Measurements from ENCODE around the gene EXOC1.

The EXOC1 gene

DNA sequence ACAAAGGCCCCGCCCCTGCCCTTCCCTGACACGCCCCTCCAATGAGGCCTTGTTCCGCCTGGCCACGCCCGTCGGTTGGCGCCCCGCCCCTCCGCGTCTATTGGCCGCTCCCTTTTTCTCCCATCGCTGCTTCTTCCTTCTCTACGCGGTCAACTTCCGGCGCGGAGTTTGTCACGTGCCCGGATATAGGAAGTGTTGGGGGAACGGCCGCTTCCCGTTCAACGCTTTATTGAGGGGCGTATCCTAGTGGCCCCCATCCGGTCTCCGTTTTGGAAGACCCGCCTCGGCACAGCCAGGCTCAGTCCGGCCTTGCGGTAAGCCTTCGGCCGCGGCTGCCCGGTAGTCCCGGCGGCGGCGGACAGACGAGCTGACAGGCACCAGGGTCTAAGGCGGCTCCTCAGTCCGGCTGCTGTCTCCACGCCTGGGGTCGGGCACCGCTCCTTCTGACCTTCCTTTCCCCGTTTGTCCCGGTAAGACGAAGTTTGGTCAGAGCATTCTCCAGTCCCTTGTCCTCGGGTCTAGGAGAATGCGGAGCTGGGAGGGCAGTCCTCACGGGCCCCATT is at the start of gene EXOC1:
EXOC1 (plus strand) TSS at position 165 of the 563 bp plus-strand sequence. CDS start 4,676 bp downstream, outside the sequence.
- H3K9ac ChIP-seq (ENCODE audit: low read length), result peak within 1 kb of the TSS; percentile 80
- H3K4me3 ChIP-seq (ENCODE audit: insufficient read depth, low read length, poor library complexity, severe bottlenecking), result peak within 1 kb of the TSS; percentile 96
- no peaks in the 10 kb centered on the region for H3F3A ChIP-seq (ENCODE audit: insufficient read depth)
- H3K27me3 ChIP-seq (ENCODE audit: low read length), result no peaks in the 10 kb centered on the region
- peak within 1 kb of the TSS; percentile 98 for H2AFZ ChIP-seq (ENCODE audit: low read depth, low read length, severe bottlenecking)
- no peak for TF ChIP-seq EZH2phosphoT487 (conservative IDR thresholded peaks at IDR 0.05; ENCODE audit: low read length)
- H3K27ac ChIP-seq (ENCODE audit: low read depth, low read length), result no peak within 1 kb of the TSS
- H3K36me3 ChIP-seq (ENCODE audit: low read length), result no peaks in the 10 kb centered on the region; the same call in 1 of the 2 replicates
- H3K79me2 ChIP-seq (ENCODE audit: insufficient read depth, low read length), result peaks cover 24% of the 10 kb centered on the region; the same call in 1 of the 2 replicates
- peak within 1 kb of the TSS; percentile 69 for H3K4me2 ChIP-seq (ENCODE audit: low read depth, low read length, poor library complexity, severe bottlenecking)
- no peaks in the 10 kb centered on the region for H4K20me1 ChIP-seq (ENCODE audit: low read depth, low read length)
- H3K9me3 ChIP-seq (ENCODE audit: insufficient read depth, low read length), result no peaks in the 10 kb centered on the region
- no peaks in the 10 kb centered on the region for H3K9me2 ChIP-seq (replicated peaks; ENCODE audit: insufficient read depth, low read length)

DNA sequence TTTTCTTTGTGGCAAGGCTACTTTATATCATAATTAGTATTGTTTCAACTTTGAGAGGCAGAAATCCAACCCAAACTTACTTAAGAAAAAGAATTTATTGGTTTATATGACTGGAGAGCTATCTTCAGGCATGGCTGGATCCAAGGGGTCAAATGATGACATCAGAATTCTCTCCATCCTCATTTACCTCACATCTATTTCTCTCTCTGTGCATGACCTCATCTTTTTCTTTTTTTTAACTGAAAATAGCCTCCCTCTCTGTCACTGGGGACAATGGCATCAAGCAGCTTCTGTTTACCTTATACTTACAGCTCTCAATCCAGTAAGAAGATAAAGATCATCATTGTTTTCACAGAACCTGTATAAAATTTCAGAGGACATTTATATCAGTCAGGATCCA is 45.9 kb upstream of the EXOC1 start:
- no peaks in the 10 kb centered on the region for H3K36me3 ChIP-seq (ENCODE audit: low read length)
- no peak overlapping the region for H3K27ac ChIP-seq (ENCODE audit: low read depth, low read length)
- H3K4me3 ChIP-seq (ENCODE audit: insufficient read depth, low read length, poor library complexity, severe bottlenecking), result no peak overlapping the region
- H3K27me3 ChIP-seq (ENCODE audit: low read length), result no peaks in the 10 kb centered on the region
- no peaks in the 10 kb centered on the region for H3K9me3 ChIP-seq (ENCODE audit: insufficient read depth, low read length)
- H3K9ac ChIP-seq (ENCODE audit: low read length), result no peak overlapping the region
- no peaks in the 10 kb centered on the region for H4K20me1 ChIP-seq (ENCODE audit: low read depth, low read length)
- H3F3A ChIP-seq (ENCODE audit: insufficient read depth), result no peaks in the 10 kb centered on the region
- no peak overlapping the region for H2AFZ ChIP-seq (ENCODE audit: low read depth, low read length, severe bottlenecking)
- TF ChIP-seq, protein P1, sequence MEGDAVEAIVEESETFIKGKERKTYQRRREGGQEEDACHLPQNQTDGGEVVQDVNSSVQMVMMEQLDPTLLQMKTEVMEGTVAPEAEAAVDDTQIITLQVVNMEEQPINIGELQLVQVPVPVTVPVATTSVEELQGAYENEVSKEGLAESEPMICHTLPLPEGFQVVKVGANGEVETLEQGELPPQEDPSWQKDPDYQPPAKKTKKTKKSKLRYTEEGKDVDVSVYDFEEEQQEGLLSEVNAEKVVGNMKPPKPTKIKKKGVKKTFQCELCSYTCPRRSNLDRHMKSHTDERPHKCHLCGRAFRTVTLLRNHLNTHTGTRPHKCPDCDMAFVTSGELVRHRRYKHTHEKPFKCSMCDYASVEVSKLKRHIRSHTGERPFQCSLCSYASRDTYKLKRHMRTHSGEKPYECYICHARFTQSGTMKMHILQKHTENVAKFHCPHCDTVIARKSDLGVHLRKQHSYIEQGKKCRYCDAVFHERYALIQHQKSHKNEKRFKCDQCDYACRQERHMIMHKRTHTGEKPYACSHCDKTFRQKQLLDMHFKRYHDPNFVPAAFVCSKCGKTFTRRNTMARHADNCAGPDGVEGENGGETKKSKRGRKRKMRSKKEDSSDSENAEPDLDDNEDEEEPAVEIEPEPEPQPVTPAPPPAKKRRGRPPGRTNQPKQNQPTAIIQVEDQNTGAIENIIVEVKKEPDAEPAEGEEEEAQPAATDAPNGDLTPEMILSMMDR (IDR thresholded peaks at IDR 0.05; ENCODE audit: insufficient read depth, low read length, poor library complexity, severe bottlenecking), result no peak
- no peak overlapping the region for H3K4me2 ChIP-seq (ENCODE audit: low read depth, low read length, poor library complexity, severe bottlenecking)
- no peaks in the 10 kb centered on the region for H3K9me2 ChIP-seq (replicated peaks; ENCODE audit: insufficient read depth, low read length)
- H3K79me2 ChIP-seq (ENCODE audit: insufficient read depth, low read length), result no peaks in the 10 kb centered on the region

DNA sequence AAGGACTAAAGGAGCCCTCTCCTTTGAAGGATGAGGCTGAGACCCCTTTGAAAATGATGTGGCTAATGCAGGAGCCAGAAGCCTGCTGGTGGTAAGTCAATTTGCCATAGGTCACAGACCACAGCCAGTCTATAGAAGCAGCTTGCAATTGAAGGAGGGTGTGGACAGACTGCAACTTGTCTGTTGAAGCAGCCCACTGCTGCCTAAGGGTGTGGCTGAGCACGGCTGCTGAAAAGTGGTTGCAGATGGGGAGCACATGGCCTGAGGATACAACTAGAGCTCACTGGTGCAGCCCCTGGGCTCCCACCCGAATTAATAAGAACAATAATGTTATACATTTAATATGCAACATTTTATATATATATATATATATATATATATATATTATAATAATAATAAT is 45.3 kb upstream of the EXOC1 start:
- TF ChIP-seq, protein P1 (IDR thresholded peaks at IDR 0.05; ENCODE audit: insufficient read depth, low read length, poor library complexity, severe bottlenecking), result no peak

GRCh38 chr4:55808632-55809031 is 44.8 kb upstream of the EXOC1 start:
- no peak overlapping the region for H3K9ac ChIP-seq (ENCODE audit: low read length)
- H4K20me1 ChIP-seq (ENCODE audit: low read depth, low read length), result no peaks in the 10 kb centered on the region
- H3K79me2 ChIP-seq (ENCODE audit: insufficient read depth, low read length), result no peaks in the 10 kb centered on the region
- H3K27ac ChIP-seq (ENCODE audit: low read depth, low read length), result no peak overlapping the region
- H3K9me2 ChIP-seq (replicated peaks; ENCODE audit: insufficient read depth, low read length), result no peaks in the 10 kb centered on the region
- no peaks in the 10 kb centered on the region for H3K36me3 ChIP-seq (ENCODE audit: low read length)
- no peaks in the 10 kb centered on the region for H3F3A ChIP-seq (ENCODE audit: insufficient read depth)
- H3K9me3 ChIP-seq (ENCODE audit: insufficient read depth, low read length), result no peaks in the 10 kb centered on the region
- H3K4me2 ChIP-seq (ENCODE audit: low read depth, low read length, poor library complexity, severe bottlenecking), result no peak overlapping the region
- no peak overlapping the region for H3K4me3 ChIP-seq (ENCODE audit: insufficient read depth, low read length, poor library complexity, severe bottlenecking)
- H3K27me3 ChIP-seq (ENCODE audit: low read length), result no peaks in the 10 kb centered on the region
- TF ChIP-seq, protein P1 (IDR thresholded peaks at IDR 0.05; ENCODE audit: insufficient read depth, low read length, poor library complexity, severe bottlenecking), result no peak
- TF ChIP-seq EZH2phosphoT487 (conservative IDR thresholded peaks at IDR 0.05; ENCODE audit: low read length), result no peak
- H2AFZ ChIP-seq (ENCODE audit: low read depth, low read length, severe bottlenecking), result no peak overlapping the region

More for the DNA sequence above, 45.3 kb upstream of the EXOC1 start:
- H2AFZ ChIP-seq (ENCODE audit: low read depth, low read length, severe bottlenecking), result no peak overlapping the region
- H3F3A ChIP-seq (ENCODE audit: insufficient read depth), result no peaks in the 10 kb centered on the region
- H3K9me2 ChIP-seq (replicated peaks; ENCODE audit: insufficient read depth, low read length), result no peaks in the 10 kb centered on the region
- no peaks in the 10 kb centered on the region for H4K20me1 ChIP-seq (ENCODE audit: low read depth, low read length)
- H3K4me2 ChIP-seq (ENCODE audit: low read depth, low read length, poor library complexity, severe bottlenecking), result no peak overlapping the region
- H3K27ac ChIP-seq (ENCODE audit: low read depth, low read length), result no peak overlapping the region
- H3K79me2 ChIP-seq (ENCODE audit: insufficient read depth, low read length), result no peaks in the 10 kb centered on the region
- no peaks in the 10 kb centered on the region for H3K9me3 ChIP-seq (ENCODE audit: insufficient read depth, low read length)
- no peak overlapping the region for H3K4me3 ChIP-seq (ENCODE audit: insufficient read depth, low read length, poor library complexity, severe bottlenecking)
- H3K9ac ChIP-seq (ENCODE audit: low read length), result no peak overlapping the region
- H3K27me3 ChIP-seq (ENCODE audit: low read length), result no peaks in the 10 kb centered on the region
- no peaks in the 10 kb centered on the region for H3K36me3 ChIP-seq (ENCODE audit: low read length)

Data from SU-DHL-6 (cell line).